Measurements from ENCODE around the gene ZFHX2.
"Not testable (repeated sequence)": the region's sequence is repeated elsewhere in the genome, so short reads cannot be mapped to it uniquely, and the experiment has no call there.

Gene ZFHX2

GRCh38 chr14:23538785-23539184 lies 12.8 kb downstream of the ZFHX2 start:
- no peak for DNase-seq

- DNase-seq, result no peak
Measured at GRCh38 chr14:23538050-23538718, 13.4 kb downstream of the ZFHX2 start.

- DNase-seq, result no peak
Measured at GRCh38 chr14:23537351-23538049, 14.1 kb downstream of the ZFHX2 start.

- not testable (repeated sequence) for DNase-seq
Measured at GRCh38 chr14:23536906-23537305, 14.7 kb downstream of the ZFHX2 start.

GRCh38 chr14:23536494-23536893 lies 15.1 kb downstream of the ZFHX2 start:
- no peak for DNase-seq

- no peak for DNase-seq
Measured at GRCh38 chr14:23535943-23536342, 15.6 kb downstream of the ZFHX2 start.

GRCh38 chr14:23533652-23534435 lies 17.7 kb downstream of the ZFHX2 start:
- no peak for DNase-seq

- no peak for DNase-seq
Measured at GRCh38 chr14:23532658-23533057, 18.9 kb downstream of the ZFHX2 start.

- DNase-seq, result no peak
Measured at GRCh38 chr14:23531391-23531790, 20.2 kb downstream of the ZFHX2 start.

- no peak for DNase-seq
Measured at GRCh38 chr14:23530375-23531055, 21.1 kb downstream of the ZFHX2 start.

GRCh38 chr14:23529016-23529415 lies 22.5 kb downstream of the ZFHX2 start:
- no peak for DNase-seq

GRCh38 chr14:23528555-23528954 lies 23.0 kb downstream of the ZFHX2 start:
- no peak for DNase-seq

GRCh38 chr14:23525611-23526010 lies 26.0 kb downstream of the ZFHX2 start:
- no peak for DNase-seq

GRCh38 chr14:23524954-23525353 lies 26.6 kb downstream of the ZFHX2 start:
- DNase-seq, result no peak

- DNase-seq, result no peak
Measured at GRCh38 chr14:23523229-23524016, 28.1 kb downstream of the ZFHX2 start.

GRCh38 chr14:23522643-23523198 lies 28.8 kb downstream of the ZFHX2 start:
- DNase-seq, result no peak

GRCh38 chr14:23521785-23522640 lies 29.6 kb downstream of the ZFHX2 start:
- DNase-seq, result no peak

GRCh38 chr14:23520899-23521533 lies 30.5 kb downstream of the ZFHX2 start:
- no peak for DNase-seq

- no peak for DNase-seq
Measured at GRCh38 chr14:23518709-23519108, 32.9 kb downstream of the ZFHX2 start.

- DNase-seq, result no peak
Measured at GRCh38 chr14:23517650-23518326, 33.8 kb downstream of the ZFHX2 start.
